ENCODE results near the gene GPX2. TPM values are rescaled to one million over a fixed set of nuclear protein-coding genes. Genes with fewer than 3 reads are reported as not detected.

Gene GPX2
- total RNA-seq, 1 donor from 2014 or later = not detected

- peak overlapping the region; percentile 55 for H3K4me3 ChIP-seq (ENCODE audit: low read depth, low read length)
- DNase-seq (ENCODE audit: low read depth) = no peak
- no peak for TF ChIP-seq CTCF (conservative IDR thresholded peaks at IDR 0.05; ENCODE audit: low read depth, low read length)
These were observed 28.4 kb upstream of the GPX2 start for GRCh38 chr14:64970776-64971477.

GRCh38 chr14:64970041-64970440 is 27.5 kb upstream of the GPX2 start:
- H3K4me3 ChIP-seq (ENCODE audit: low read depth, low read length) = no peak overlapping the region
- DNase-seq (ENCODE audit: low read depth) = no peak
- TF ChIP-seq CTCF (conservative IDR thresholded peaks at IDR 0.05; ENCODE audit: low read depth, low read length) = no peak

- no peak overlapping the region for H3K4me3 ChIP-seq (ENCODE audit: low read depth, low read length)
- no peak for TF ChIP-seq CTCF (conservative IDR thresholded peaks at IDR 0.05; ENCODE audit: low read depth, low read length)
- DNase-seq (ENCODE audit: low read depth) = no peak
These were observed 26.1 kb upstream of the GPX2 start for GRCh38 chr14:64968651-64969050.

GRCh38 chr14:64968167-64968566 is 25.6 kb upstream of the GPX2 start:
- no peak for TF ChIP-seq CTCF (conservative IDR thresholded peaks at IDR 0.05; ENCODE audit: low read depth, low read length)
- DNase-seq (ENCODE audit: low read depth) = no peak
- no peak overlapping the region for H3K4me3 ChIP-seq (ENCODE audit: low read depth, low read length)

- H3K4me3 ChIP-seq (ENCODE audit: low read depth, low read length) = no peak overlapping the region
- TF ChIP-seq CTCF (conservative IDR thresholded peaks at IDR 0.05; ENCODE audit: low read depth, low read length) = no peak
- no peak for DNase-seq (ENCODE audit: low read depth)
These were observed 24.4 kb upstream of the GPX2 start for GRCh38 chr14:64966976-64967375.

- H3K4me3 ChIP-seq (ENCODE audit: low read depth, low read length) = no peak overlapping the region
- TF ChIP-seq CTCF (conservative IDR thresholded peaks at IDR 0.05; ENCODE audit: low read depth, low read length) = no peak
- no peak for DNase-seq (ENCODE audit: low read depth)
These were observed 22.9 kb upstream of the GPX2 start for GRCh38 chr14:64965356-64966000.

- TF ChIP-seq CTCF (conservative IDR thresholded peaks at IDR 0.05; ENCODE audit: low read depth, low read length) = peak; percentile 20
- DNase-seq (ENCODE audit: low read depth) = no peak
- H3K4me3 ChIP-seq (ENCODE audit: low read depth, low read length) = no peak overlapping the region
These were observed 21.1 kb upstream of the GPX2 start for GRCh38 chr14:64963611-64964010.

Measured in epithelial cell of proximal tubule (primary cell).